ENCODE measurements around the gene DNMBP.
"Not testable (repeated sequence)": the region's sequence is repeated elsewhere in the genome, so short reads cannot be mapped to it uniquely, and the experiment has no call there.

DNMBP gene

GRCh38 chr10:99993701-99994689, 15.8 kb downstream of the DNMBP start:
- no peak for TF ChIP-seq CTCF (IDR thresholded peaks at IDR 0.05; ENCODE audit: borderline replicate concordance, control extremely low read depth, extremely low read depth, insufficient read depth, missing control alignments)
- DNase-seq (ENCODE audit: low spot score): peak; percentile 77
- in situ Hi-C loops (cut with MboI; ENCODE audit: low sequenced_read_pairs, unreplicated experiment): no loop called here

GRCh38 chr10:99985637-99986036, 24.1 kb downstream of the DNMBP start:
- DNase-seq (ENCODE audit: low spot score); in situ Hi-C loops (cut with MboI; ENCODE audit: low sequenced_read_pairs, unreplicated experiment): not testable (repeated sequence)

DNA sequence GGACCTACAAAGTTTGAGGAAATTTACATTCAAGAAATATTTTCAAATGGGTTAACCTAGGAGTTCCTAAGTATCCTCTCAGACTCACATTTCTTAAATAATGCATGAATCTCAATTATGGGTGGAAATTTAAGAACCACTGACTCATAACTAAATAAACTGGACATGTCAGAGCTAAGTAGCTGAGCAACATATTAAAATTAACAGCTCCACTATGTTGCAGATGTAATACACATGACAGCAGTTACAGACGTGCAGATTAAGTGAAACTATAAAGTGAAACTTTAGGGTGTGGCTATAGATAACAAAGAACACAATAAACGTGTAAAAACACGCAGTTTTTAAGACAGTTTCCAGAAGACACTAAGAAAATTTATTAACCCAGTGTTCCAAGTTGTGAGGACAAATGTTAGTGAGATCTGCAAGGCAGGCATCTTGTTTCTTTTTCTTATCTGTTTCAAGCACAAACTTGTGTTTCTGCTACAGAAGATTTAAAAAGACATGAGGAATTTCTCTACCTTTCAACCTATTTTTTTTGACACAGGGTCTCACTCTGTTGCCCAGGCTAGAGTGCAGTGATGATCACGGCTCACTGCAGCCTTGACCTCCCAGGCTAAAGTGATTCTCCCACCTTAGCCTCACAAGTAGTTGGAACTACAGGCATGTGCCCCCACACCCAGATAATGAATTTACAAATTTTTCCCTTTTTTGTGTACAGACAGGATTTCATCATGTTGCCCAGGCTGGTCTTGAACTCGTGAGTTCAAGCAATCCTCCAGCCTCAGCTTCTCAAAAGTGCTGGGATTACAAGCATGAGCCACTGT, 25.3 kb downstream of the DNMBP start:
- DNase-seq (ENCODE audit: low spot score): peak; percentile 64
- TF ChIP-seq CTCF (IDR thresholded peaks at IDR 0.05; ENCODE audit: borderline replicate concordance, control extremely low read depth, extremely low read depth, insufficient read depth, missing control alignments): no peak
- in situ Hi-C loops (cut with MboI; ENCODE audit: low sequenced_read_pairs, unreplicated experiment): no loop called here

- DNase-seq (ENCODE audit: low spot score): no peak
- in situ Hi-C loops (cut with MboI; ENCODE audit: low sequenced_read_pairs, unreplicated experiment): no loop called here
- TF ChIP-seq CTCF (IDR thresholded peaks at IDR 0.05; ENCODE audit: borderline replicate concordance, control extremely low read depth, extremely low read depth, insufficient read depth, missing control alignments): no peak
Measured at GRCh38 chr10:99983280-99983988, 26.3 kb downstream of the DNMBP start.

DNA sequence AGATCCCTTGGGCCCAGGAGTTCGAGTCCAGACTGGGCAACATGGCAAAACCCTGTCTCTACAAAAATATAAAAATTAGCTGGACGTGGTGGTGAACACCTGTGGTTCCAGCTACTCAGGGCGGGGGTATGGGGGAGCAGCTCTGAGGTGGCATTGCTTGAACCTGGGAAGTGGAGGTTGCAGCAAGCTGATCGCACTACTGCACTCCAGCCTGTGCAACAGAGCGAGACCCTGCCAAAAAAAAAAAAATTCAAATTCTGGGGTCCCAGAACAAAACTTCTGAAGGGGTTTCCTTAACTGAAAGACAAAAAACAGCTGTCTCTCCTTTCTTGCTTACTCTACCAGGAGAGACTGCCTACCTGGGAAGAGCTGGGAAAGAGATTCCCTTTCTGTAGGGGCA, 27.0 kb downstream of the DNMBP start:
- TF ChIP-seq CTCF (IDR thresholded peaks at IDR 0.05; ENCODE audit: borderline replicate concordance, control extremely low read depth, extremely low read depth, insufficient read depth, missing control alignments): no peak
- in situ Hi-C loops (cut with MboI; ENCODE audit: low sequenced_read_pairs, unreplicated experiment): no loop called here
- no peak for DNase-seq (ENCODE audit: low spot score)

DNA sequence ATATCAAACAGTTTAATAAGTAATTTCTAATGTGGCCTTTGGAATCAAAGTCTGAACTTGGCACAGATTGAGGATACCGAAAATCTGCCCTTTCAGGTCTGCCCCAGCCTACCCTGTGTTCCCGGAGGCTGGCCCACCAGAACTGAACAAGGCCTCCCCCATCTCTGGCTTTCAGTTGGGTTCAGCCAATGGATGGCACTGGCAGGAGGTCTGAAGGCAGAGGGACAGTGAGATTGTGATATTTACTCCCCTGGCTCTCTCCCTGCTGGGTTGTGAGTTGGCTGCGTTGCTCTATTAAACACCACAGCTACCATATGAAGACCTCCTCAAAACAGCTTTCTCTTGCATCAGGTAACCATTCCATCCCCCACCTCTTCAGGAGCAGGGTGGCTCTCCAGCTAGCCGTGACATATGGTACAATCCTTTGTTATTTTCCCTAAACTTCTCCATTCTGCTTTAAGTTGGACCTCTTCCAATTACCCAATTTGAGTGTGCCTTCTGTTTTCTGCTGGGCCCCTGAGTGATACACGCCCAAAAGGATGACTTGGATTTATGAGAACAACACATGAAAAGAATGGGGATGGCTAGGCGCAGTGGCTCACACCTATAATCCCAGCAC, 28.1 kb downstream of the DNMBP start:
- in situ Hi-C loops (cut with MboI; ENCODE audit: low sequenced_read_pairs, unreplicated experiment): no loop called here
- DNase-seq (ENCODE audit: low spot score): no peak
- no peak for TF ChIP-seq CTCF (IDR thresholded peaks at IDR 0.05; ENCODE audit: borderline replicate concordance, control extremely low read depth, extremely low read depth, insufficient read depth, missing control alignments)

All from GM13976 (cell line).